Epithelial cell of esophagus (primary cell): Measurements from ENCODE around the gene ZSCAN29.
A peak's percentile ranks its signal among the peaks of the same experiment; 100 is the strongest.

Experiments
- DNase-seq: peaks from one replicate; pipeline ENCODE4 v3.0.0; 2010; ENCODE audit warnings: low read depth
- H3K4me3 ChIP-seq: 2 replicates; pipeline ENCODE4 v1.5.1; 2011; ENCODE audit warnings: mild to moderate bottlenecking, low read length, control low read depth
- CTCF ChIP-seq: IDR thresholded peaks from 2 replicates; pipeline ENCODE4 v1.5.1; 2011; ENCODE audit warnings: low read depth, mild to moderate bottlenecking, low read length, control low read depth, inconsistent platforms; ENCODE audit not compliant: insufficient read depth; ENCODE audit errors: missing control alignments

The ZSCAN29 gene

DNA sequence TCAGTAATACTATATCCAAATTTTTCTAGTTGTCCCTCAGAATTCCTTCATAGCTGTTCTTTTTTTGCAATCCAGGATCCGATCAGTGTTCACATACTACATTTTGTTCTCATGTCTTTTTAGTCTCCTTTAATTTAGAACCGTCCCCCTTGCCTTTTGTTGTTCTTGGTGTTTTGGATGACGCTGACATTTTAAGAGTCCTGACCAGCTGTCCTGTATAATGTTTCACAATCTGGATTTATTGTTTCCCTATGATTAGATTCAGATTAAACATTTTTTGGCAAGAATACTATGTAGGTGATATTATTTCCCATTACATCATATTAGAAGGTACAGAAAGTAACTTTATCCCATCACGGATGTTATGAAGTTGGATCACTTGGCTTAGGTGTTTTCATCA is 11.5 kb upstream of the ZSCAN29 start:
- no peak for TF ChIP-seq CTCF
- no peak for DNase-seq

GRCh38 chr15:43378601-43379000 is 7.8 kb upstream of the ZSCAN29 start:
- TF ChIP-seq CTCF: no peak
- no peak for DNase-seq
- no peak overlapping the region for H3K4me3 ChIP-seq

More for the DNA sequence above, 11.5 kb upstream of the ZSCAN29 start:
- no peak overlapping the region for H3K4me3 ChIP-seq

GRCh38 chr15:43376017-43376705 is 5.3 kb upstream of the ZSCAN29 start:
- H3K4me3 ChIP-seq: no peak overlapping the region
- peak; percentile 55 for DNase-seq
- TF ChIP-seq CTCF: peak; percentile 84

GRCh38 chr15:43370310-43370974 is 401 bp downstream of the ZSCAN29 start:
- TF ChIP-seq CTCF: no peak
- DNase-seq: peak; percentile 20
- H3K4me3 ChIP-seq: peak overlapping the region; percentile 83

GRCh38 chr15:43361313-43361903 is 9.4 kb downstream of the ZSCAN29 start:
- no peak for TF ChIP-seq CTCF
- H3K4me3 ChIP-seq: no peak overlapping the region
- no peak for DNase-seq

GRCh38 chr15:43360821-43361220 is 10.0 kb downstream of the ZSCAN29 start:
- DNase-seq: no peak
- H3K4me3 ChIP-seq: no peak overlapping the region
- TF ChIP-seq CTCF: no peak
